SK-N-SH treated with all-trans-retinoic acid at 6 μM for 48 hours (cell line): ENCODE results near the gene CENPM.

Experiments used
- ATAC-seq: fragments of 200-7000 bp; cut with Tn5 transposase; 3 replicates; pipeline ENCODE4 v1.9.1; 2020; ENCODE audit warnings: mild to moderate bottlenecking, moderate library complexity
- ARNTL ChIP-seq: fragments of 450-650 bp; formaldehyde crosslinking; IDR thresholded peaks from 2 replicates; pipeline ENCODE4 v1.5.0; 2020; ENCODE audit warnings: low read depth, mild to moderate bottlenecking, moderate library complexity, borderline replicate concordance
- BACH2 ChIP-seq: fragments of 250-450 bp; sonication (Bioruptor Pico); IDR thresholded peaks from 2 replicates; pipeline ENCODE4 v1.9.0; 2021; ENCODE audit warnings: mild to moderate bottlenecking, borderline replicate concordance
- CSDC2 ChIP-seq: fragments of 250-450 bp; sonication (Bioruptor Pico); IDR thresholded peaks from 2 replicates; pipeline ENCODE4 v1.5.0; 2020; ENCODE audit warnings: mild to moderate bottlenecking, moderate library complexity
- ESRRG ChIP-seq: fragments of 250-450 bp; sonication (Bioruptor Pico); IDR thresholded peaks from 2 replicates; pipeline ENCODE4 v1.6.1; 2021; ENCODE audit warnings: mild to moderate bottlenecking
- ISL1 ChIP-seq: fragments of 250-450 bp; sonication (Bioruptor Pico); IDR thresholded peaks from 2 replicates; pipeline ENCODE4 v2.1.2; 2022; ENCODE audit warnings: mild to moderate bottlenecking, moderate library complexity
- RARB ChIP-seq: fragments of 250-450 bp; sonication (Bioruptor Pico); IDR thresholded peaks from 2 replicates; pipeline ENCODE4 v1.8.0; 2021; ENCODE audit warnings: mild to moderate bottlenecking, moderate library complexity
- SNAI2 ChIP-seq: fragments of 250-450 bp; sonication (Bioruptor Pico); IDR thresholded peaks from 2 replicates; pipeline ENCODE4 v1.5.0; 2020; ENCODE audit warnings: mild to moderate bottlenecking, moderate library complexity
- TCF4 ChIP-seq: fragments of 250-450 bp; sonication (Bioruptor Pico); IDR thresholded peaks from 2 replicates; pipeline ENCODE4 v1.8.0; 2021; ENCODE audit warnings: mild to moderate bottlenecking, moderate library complexity, borderline replicate concordance
- TOX ChIP-seq: fragments of 250-450 bp; sonication (Bioruptor Pico); IDR thresholded peaks from 2 replicates; pipeline ENCODE4 v1.8.0; 2021; ENCODE audit warnings: mild to moderate bottlenecking, moderate library complexity, borderline replicate concordance
- ZC3H10 ChIP-seq: fragments of 250-450 bp; sonication (Bioruptor Pico); IDR thresholded peaks from 2 replicates; pipeline ENCODE4 v1.5.1; 2021; ENCODE audit warnings: mild to moderate bottlenecking, moderate library complexity
- ZFP30 ChIP-seq: fragments of 450-650 bp; formaldehyde crosslinking; IDR thresholded peaks from 2 replicates; pipeline ENCODE4 v1.5.0; 2022; ENCODE audit warnings: mild to moderate bottlenecking, moderate library complexity
- ZNF565 ChIP-seq: fragments of 450-650 bp; formaldehyde crosslinking; conservative IDR thresholded peaks from 2 replicates; pipeline ENCODE4 v1.5.0; 2020; ENCODE audit warnings: low read depth, mild to moderate bottlenecking, moderate library complexity
- ZNF70 ChIP-seq: fragments of 450-650 bp; formaldehyde crosslinking; IDR thresholded peaks from 2 replicates; pipeline ENCODE4 v1.5.0; 2020; ENCODE audit warnings: mild to moderate bottlenecking, moderate library complexity
- ZNF8 ChIP-seq: fragments of 450-650 bp; formaldehyde crosslinking; IDR thresholded peaks from 2 replicates; pipeline ENCODE4 v1.5.0; 2020; ENCODE audit warnings: mild to moderate bottlenecking, moderate library complexity
- TF ChIP-seq, protein P1 (sequence below): fragments of 250-450 bp; sonication (Bioruptor Pico); IDR thresholded peaks from 2 replicates; pipeline ENCODE4 v1.5.0; 2020; ENCODE audit warnings: mild to moderate bottlenecking, moderate library complexity
- TF ChIP-seq, protein P2 (sequence below): fragments of 250-450 bp; sonication (Bioruptor Pico); IDR thresholded peaks from 2 replicates; pipeline ENCODE4 v1.5.1; 2020; ENCODE audit warnings: low read depth, mild to moderate bottlenecking, moderate library complexity
- TF ChIP-seq, protein P3 (sequence below): fragments of 250-450 bp; sonication (Bioruptor Pico); IDR thresholded peaks from 2 replicates; pipeline ENCODE4 v1.8.0; 2021; ENCODE audit warnings: low read depth, mild to moderate bottlenecking, moderate library complexity, borderline replicate concordance
- TF ChIP-seq, protein P4 (sequence below): fragments of 250-450 bp; sonication (Bioruptor Pico); IDR thresholded peaks from 2 replicates; pipeline ENCODE4 v1.5.1; 2021; ENCODE audit warnings: mild to moderate bottlenecking, moderate library complexity

The CENPM gene

DNA sequence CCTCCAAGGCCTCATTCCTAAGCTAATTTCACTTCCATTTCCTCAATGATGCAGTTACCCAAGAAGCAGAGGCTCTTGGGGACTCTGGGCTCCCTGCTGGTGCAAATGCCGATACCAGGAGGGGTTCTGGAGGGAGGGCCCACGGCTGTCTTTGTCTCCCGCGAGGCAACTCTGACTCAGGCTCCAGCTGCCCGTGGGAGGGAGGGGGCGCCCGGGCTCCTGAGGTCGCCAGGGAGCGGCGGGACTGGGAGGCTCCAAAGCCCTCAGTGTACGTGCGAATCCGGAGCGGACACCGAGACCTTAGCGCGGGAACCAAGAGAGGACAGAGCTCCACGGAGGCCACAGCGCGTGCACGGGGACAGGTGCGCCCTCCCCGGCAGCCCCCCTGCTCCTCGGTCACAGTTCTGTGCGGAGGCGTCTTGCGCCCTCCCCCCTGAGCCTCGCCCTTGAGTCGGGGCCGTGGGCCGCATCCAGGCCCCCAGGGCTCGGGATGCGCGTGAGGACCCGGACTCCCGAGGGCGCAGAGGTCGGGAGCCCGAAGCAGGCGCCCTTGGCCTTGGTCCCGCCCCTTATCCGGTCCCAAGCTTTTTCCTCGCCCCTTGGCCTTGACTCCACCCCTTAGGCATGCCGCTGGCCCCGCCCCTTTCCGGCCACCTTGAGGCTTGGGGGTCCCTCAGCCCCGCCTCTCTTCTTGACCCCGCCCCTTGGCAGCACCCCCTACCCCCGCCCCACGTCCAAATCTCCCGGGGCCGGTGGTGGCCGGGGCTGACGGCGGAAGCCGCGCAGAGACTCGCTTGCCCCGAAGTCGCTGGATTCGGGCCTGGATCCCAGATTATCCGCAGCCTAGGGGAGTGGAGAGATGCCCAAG is 27.4 kb downstream of the CENPM start:
- ATAC-seq: peak; percentile 35; the same call in 1 of the 3 replicates

DNA sequence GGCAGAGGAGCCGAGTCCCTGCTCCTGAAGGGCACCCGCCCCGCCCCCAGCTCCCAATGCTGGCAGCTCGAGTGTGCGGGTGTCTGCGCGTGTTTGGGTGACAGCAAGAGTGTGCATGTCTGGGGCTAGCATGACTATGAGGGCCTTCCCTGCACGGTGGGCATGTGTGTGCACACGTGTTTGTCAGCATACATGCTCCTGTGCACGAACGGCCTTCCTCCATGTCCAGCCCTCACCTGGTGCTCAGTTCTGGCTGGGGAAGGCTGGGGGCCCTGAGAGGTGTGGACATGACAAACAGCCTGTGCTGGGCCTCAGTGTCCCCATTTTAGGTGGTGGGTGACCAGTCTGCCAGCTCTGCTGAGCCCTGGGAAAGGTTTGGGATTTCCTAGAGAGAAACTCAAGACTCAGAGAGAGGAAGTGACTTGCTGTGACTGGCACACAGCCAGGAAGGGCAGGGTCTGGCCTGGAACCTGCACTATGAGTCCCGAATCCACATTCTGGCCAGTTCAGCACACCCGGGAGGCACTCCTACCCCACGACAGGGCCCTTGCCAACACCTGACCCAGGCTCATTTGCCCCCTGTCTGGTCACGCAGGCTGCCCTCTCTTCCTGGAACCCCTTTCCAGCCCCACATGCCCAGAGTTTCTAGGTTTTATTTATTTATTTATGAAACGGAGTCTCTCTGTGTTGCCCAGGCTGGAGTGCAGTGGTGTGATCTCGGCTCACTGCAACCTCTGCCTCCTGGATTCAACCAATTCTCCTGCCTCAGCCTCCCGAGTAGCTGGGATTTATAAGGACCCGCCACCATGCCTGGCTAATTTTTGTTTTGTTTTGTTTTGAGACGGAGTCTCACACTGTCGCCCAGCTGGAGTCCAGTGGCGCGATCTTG is 28.8 kb downstream of the CENPM start:
- TF ChIP-seq, protein P1, sequence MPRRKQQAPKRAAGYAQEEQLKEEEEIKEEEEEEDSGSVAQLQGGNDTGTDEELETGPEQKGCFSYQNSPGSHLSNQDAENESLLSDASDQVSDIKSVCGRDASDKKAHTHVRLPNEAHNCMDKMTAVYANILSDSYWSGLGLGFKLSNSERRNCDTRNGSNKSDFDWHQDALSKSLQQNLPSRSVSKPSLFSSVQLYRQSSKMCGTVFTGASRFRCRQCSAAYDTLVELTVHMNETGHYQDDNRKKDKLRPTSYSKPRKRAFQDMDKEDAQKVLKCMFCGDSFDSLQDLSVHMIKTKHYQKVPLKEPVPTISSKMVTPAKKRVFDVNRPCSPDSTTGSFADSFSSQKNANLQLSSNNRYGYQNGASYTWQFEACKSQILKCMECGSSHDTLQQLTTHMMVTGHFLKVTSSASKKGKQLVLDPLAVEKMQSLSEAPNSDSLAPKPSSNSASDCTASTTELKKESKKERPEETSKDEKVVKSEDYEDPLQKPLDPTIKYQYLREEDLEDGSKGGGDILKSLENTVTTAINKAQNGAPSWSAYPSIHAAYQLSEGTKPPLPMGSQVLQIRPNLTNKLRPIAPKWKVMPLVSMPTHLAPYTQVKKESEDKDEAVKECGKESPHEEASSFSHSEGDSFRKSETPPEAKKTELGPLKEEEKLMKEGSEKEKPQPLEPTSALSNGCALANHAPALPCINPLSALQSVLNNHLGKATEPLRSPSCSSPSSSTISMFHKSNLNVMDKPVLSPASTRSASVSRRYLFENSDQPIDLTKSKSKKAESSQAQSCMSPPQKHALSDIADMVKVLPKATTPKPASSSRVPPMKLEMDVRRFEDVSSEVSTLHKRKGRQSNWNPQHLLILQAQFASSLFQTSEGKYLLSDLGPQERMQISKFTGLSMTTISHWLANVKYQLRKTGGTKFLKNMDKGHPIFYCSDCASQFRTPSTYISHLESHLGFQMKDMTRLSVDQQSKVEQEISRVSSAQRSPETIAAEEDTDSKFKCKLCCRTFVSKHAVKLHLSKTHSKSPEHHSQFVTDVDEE (CRISPR knock-in tag): no peak
- no peak for TF ChIP-seq ISL1 (CRISPR knock-in tag)
- ATAC-seq: peak; percentile 54

More for the DNA sequence above, 27.4 kb downstream of the CENPM start:
- no peak for TF ChIP-seq SNAI2 (CRISPR knock-in tag)
- no peak for TF ChIP-seq ZC3H10 (CRISPR knock-in tag)
- TF ChIP-seq, all 23 proteins: peak for 0

DNA sequence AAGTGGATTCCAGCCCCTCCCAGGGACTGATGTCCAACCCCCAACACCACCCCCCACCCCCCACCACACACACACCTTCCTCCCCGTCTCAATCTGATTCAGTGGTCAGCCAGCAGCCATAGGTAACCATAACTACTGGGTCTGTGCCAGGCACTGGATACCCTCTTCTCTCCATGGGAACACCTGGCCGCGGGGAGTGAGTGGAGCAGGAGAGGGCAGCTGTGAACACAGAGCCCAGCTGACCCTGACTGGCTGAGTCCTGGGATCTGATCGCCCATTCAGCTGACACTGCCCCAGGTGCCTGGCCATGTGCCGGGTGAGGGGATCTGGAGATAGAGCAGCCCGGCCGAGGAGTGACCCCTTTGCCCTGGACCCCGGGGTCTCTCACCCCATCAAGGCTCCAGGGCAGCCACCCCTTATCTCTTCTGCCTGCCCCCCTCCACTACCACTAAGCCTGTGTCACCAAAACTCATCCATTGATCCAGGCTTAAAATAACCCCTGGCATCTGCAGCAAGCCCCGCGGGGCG is 29.5 kb downstream of the CENPM start:
- no peak for ATAC-seq
- TF ChIP-seq ZNF8 (CRISPR knock-in tag) (no peak), ESRRG (CRISPR knock-in tag) (no peak), ZFP30 (CRISPR knock-in tag) (no peak), BACH2 (CRISPR knock-in tag) (no peak), ISL1 (CRISPR knock-in tag) (no peak), SNAI2 (CRISPR knock-in tag) (no peak), ZNF565 (CRISPR knock-in tag) (no peak), TOX (CRISPR knock-in tag) (no peak), RARB (CRISPR knock-in tag) (no peak), ARNTL (no peak), ZNF70 (CRISPR knock-in tag) (no peak), TCF4 (CRISPR knock-in tag) (no peak)
- TF ChIP-seq, protein P2, sequence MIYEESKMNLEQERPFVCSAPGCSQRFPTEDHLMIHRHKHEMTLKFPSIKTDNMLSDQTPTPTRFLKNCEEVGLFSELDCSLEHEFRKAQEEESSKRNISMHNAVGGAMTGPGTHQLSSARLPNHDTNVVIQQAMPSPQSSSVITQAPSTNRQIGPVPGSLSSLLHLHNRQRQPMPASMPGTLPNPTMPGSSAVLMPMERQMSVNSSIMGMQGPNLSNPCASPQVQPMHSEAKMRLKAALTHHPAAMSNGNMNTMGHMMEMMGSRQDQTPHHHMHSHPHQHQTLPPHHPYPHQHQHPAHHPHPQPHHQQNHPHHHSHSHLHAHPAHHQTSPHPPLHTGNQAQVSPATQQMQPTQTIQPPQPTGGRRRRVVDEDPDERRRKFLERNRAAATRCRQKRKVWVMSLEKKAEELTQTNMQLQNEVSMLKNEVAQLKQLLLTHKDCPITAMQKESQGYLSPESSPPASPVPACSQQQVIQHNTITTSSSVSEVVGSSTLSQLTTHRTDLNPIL: no peak
- TF ChIP-seq, protein P3, sequence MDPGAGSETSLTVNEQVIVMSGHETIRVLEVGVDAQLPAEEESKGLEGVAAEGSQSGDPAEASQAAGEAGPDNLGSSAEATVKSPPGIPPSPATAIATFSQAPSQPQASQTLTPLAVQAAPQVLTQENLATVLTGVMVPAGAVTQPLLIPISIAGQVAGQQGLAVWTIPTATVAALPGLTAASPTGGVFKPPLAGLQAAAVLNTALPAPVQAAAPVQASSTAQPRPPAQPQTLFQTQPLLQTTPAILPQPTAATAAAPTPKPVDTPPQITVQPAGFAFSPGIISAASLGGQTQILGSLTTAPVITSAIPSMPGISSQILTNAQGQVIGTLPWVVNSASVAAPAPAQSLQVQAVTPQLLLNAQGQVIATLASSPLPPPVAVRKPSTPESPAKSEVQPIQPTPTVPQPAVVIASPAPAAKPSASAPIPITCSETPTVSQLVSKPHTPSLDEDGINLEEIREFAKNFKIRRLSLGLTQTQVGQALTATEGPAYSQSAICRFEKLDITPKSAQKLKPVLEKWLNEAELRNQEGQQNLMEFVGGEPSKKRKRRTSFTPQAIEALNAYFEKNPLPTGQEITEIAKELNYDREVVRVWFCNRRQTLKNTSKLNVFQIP (CRISPR knock-in tag): no peak

DNA sequence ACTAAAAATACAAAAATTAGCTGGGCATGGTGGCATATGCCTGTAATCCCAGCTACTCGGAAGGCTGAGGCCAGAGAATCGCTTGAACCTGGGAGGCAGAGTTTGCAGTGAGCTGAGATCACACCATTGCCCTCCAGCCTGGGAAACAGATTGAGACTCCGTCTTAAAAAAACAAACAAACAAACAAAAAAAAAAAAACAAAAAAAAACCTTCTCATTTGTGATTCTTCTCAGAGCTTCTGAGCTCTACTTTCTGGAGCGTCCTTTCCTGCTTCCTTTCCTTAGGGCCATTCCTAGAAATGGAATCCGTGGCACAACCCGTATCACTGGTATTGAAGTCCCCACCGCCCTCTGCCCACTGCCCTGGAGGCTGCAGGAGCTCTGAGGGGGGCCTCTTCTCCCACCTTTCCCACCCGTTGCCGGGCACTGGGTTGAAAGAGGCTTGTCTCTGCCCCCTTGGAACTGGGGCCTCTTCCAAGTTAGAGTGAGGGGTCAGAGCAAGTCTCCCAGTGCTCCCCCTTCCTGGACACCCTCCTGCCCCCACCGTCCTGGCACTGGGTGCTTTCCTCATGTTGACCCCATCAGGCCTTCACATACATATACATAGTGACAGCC is 30.1 kb downstream of the CENPM start:
- TF ChIP-seq ZNF8 (CRISPR knock-in tag) (no peak), CSDC2 (CRISPR knock-in tag) (no peak), ZNF70 (CRISPR knock-in tag) (no peak)
- TF ChIP-seq, protein P4, sequence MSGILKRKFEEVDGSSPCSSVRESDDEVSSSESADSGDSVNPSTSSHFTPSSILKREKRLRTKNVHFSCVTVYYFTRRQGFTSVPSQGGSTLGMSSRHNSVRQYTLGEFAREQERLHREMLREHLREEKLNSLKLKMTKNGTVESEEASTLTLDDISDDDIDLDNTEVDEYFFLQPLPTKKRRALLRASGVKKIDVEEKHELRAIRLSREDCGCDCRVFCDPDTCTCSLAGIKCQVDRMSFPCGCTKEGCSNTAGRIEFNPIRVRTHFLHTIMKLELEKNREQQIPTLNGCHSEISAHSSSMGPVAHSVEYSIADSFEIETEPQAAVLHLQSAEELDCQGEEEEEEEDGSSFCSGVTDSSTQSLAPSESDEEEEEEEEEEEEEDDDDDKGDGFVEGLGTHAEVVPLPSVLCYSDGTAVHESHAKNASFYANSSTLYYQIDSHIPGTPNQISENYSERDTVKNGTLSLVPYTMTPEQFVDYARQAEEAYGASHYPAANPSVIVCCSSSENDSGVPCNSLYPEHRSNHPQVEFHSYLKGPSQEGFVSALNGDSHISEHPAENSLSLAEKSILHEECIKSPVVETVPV (CRISPR knock-in tag): no peak
- ATAC-seq: no peak
